ENCODE results near the gene SOX18.

- TF ChIP-seq, protein P1, sequence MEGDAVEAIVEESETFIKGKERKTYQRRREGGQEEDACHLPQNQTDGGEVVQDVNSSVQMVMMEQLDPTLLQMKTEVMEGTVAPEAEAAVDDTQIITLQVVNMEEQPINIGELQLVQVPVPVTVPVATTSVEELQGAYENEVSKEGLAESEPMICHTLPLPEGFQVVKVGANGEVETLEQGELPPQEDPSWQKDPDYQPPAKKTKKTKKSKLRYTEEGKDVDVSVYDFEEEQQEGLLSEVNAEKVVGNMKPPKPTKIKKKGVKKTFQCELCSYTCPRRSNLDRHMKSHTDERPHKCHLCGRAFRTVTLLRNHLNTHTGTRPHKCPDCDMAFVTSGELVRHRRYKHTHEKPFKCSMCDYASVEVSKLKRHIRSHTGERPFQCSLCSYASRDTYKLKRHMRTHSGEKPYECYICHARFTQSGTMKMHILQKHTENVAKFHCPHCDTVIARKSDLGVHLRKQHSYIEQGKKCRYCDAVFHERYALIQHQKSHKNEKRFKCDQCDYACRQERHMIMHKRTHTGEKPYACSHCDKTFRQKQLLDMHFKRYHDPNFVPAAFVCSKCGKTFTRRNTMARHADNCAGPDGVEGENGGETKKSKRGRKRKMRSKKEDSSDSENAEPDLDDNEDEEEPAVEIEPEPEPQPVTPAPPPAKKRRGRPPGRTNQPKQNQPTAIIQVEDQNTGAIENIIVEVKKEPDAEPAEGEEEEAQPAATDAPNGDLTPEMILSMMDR (conservative IDR thresholded peaks at IDR 0.05 in 1 of 2, IDR thresholded peaks at IDR 0.05 in 1 of 2; ENCODE audit: extremely low read depth in 1 of 2, insufficient read depth in 1 of 2, low read depth in 1 of 2, low read length in 2 of 2): no peak
- TF ChIP-seq EZH2 (IDR thresholded peaks at IDR 0.05; ENCODE audit: borderline replicate concordance, low read length): peak; percentile 42
Observed at GRCh38 chr20:64049878-64050260, 430 bp upstream of the SOX18 start.
